Limb (tissue), 2 donors: ENCODE measurements around the gene TSPAN12.
"Not testable (repeated sequence)": the region's sequence is repeated elsewhere in the genome, so short reads cannot be mapped to it uniquely, and the experiment has no call there.

Experiments used
- DNase-seq, 2 donors: peaks; one replicate each; pipeline ENCODE4 v3.0.0-alpha.2; 2016; ENCODE audit errors: extremely low spot score in 2 of 2

Gene TSPAN12, protein sequence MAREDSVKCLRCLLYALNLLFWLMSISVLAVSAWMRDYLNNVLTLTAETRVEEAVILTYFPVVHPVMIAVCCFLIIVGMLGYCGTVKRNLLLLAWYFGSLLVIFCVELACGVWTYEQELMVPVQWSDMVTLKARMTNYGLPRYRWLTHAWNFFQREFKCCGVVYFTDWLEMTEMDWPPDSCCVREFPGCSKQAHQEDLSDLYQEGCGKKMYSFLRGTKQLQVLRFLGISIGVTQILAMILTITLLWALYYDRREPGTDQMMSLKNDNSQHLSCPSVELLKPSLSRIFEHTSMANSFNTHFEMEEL

DNA sequence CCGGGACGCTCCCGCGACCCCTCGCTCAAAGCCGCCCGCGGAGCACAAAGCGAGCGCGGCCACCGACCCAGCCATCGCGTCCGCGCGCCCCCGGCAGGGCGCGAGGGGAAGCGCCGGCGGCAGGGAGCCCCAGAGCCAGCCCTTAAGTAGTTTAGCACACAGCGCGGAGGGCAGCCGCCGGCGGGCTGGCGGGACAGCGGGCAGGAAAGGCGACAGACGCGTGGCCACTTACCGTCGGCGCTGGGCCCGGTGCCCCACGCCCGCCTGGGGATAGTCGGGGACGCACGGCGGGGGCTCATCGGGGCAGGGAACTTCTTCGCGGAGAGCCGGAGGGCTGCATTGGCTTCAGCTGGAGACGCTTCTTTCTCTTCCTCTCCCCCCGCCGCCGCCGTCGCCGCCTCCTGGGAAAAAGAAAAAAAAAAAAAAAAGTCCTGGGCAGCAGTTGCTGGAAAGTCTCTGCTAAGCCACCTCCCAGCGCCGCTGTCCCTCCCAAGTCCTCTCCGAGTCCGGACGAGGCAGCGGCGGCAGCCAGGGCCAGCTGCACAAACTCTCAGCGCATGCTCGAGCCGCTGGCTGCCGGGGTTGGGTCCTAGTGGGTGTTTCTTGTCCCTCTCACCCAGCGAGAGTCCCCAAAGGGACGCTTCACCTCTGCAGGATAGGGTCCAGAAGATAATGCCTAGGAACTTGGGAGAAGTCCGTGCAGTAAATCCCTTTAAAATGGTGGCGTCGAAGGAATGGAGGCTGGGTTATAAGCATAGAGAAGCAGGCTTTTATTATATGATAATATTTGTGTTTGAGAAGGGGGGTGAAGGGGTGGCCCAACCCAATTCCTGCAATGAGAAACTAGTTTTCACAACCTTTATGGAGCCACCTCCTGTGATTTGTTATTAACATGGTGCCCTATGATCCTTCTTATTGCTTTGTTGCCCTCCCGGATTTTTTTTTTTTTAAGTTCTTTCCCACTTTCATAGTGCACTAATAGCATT is at the start of gene TSPAN12:
Gene TSPAN12, minus strand, starts transcription at position 557 of the 986 bp plus-strand sequence. CDS start 1,381 bp downstream, outside the sequence.
- peak; percentile 85 to 90 for DNase-seq

DNA sequence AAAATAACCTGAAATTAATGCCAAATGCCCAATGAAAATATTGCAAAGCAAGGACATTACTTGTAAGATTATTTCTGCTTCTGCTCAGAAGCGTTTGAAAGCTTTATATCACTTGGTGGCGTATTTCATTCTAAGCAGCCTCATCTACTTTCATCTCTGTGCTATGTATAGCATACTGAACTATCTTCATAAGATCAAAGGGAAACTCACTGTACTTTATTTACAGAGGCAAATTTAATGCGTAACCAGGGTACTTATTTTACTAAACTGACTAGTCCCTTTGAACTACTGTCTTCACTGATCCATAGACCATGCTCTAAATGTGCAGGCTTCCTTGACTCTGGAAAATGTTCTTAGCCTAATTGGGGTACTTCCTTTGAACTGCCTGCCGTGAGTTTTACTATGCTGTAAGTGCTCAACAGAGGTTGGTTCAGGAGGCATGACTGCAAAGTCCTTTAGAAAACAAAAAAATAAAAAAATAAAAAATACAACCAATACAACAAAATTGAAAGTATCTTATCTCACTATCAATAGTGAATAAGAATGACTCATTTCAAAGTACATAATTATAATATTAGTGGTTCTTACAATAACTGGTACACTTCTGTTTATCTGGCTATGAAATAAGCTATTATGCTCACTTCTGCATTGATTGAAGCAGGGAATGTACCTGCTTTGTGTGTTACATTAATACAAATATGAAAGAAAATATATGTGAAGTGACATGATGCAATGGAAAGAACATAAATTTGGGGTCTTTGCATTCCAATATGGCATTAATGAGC is 41.0 kb upstream of the TSPAN12 start:
- DNase-seq: no peak

DNA sequence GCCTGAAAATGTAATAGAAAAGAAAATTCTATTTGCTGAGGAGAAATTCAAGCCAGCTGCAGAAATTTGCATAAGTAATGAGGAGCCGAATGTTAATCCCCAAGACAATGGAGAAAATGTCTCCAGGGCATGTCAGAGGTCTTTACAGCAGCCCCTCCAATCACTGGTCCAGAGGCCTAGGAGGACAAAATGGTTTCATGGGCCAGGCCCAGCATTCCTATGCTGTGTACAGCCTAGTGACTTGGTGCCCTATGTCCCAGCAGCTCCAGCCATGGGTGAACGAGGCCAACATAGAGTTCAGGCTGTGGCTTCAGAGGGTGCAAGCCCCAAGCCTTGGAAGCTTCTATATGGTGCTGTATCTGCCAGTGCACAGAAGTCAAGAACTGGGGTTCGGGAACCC is 37.3 kb upstream of the TSPAN12 start:
- DNase-seq: not testable (repeated sequence)

DNA sequence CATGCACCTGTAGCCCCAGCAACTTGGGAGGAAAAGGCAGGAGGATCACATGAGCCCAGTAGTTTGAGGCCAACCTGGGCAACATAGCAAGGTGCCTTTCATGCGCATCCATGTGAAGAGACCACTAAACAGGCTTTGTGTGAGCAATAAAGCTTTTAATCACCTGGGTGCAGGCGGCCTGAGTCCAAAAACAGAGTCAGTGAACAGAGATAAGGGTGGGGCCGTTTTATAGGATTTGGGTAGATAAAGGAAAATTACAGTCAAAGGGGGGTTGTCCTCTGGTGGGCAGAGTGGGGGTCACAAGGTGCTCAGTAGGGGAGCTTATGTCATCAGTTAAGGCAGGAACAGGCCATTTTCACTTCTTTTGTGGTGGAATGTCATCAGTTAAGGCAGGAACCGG is 27.7 kb upstream of the TSPAN12 start:
- DNase-seq: not testable (repeated sequence)

DNA sequence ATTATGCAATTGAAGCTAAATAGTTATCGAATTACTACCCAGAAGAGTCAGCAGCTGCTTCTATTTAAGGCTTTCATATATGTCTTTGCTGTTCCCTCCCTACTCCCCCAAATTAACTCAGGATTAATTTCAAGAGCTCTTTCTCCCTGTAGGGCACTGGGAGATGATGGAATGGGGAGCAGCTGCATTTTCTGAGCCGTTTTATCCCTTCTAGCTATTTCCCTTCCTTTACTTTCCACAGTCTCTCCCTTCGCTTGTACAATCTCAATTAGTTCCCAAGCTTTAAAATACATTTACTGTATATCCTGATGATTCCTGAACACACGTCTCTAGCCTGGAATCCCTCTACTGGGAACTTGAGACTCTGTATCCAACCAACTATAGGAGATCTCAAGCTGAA is 19.8 kb upstream of the TSPAN12 start:
- peak in 1 of 2 donors; percentile 53 for DNase-seq

DNA sequence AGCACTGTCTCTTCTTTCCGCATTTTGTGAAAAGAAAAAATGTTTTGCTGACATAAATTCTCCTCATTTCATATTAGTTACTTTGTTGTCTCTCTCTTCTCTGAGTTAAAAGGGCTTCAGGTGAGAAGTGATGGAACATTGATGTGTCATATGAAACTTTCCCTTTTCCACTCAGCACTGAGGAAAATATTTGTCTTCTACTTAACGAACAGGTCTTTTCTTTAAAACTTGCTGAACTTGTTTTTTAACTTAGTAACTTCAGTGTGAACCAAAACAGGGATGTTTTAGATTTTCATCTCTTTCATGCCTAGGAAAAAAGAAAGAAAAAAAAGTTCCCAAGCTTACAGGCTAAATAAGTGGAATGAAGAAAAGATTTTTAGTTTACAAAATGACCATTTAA is 19.0 kb upstream of the TSPAN12 start:
- no peak for DNase-seq

DNA sequence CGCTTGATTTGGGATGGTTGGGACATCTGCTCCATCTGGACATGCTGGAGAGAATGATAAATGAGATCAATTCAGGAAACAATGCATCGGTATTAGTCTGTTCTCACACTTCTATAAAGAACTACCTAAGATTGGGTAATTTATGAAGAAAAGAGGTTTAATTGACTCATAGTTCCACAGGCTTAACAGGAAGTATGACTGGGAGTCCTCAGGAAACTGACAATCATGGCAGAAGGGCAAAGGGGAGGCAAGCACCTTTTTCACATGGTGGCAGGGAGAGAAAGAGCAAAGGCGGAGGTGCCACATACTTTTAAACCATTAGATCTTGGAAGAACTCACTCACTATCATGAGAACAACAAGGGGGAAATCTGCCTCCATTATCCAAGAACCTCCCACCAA is 16.8 kb upstream of the TSPAN12 start:
- no peak for DNase-seq

DNA sequence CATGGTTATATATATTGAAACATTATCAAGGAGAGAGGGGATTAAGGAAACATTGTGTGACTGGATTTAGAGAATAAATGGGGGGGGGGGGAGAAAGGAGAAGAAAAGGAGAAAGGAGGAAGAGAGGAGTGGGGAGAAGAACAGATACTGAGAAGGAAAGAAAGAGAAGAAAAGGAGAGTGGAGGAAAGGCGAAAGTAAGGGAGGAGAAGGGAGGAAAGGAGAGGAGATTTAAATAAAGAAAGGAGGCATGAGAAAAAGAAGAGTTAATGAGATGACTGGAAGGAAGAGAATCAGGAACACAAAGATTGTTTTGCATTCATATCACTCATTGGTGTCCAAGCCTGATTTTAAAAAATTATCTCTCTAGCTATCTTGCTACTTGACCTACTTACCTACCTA is 16.1 kb upstream of the TSPAN12 start:
- no peak for DNase-seq

DNA sequence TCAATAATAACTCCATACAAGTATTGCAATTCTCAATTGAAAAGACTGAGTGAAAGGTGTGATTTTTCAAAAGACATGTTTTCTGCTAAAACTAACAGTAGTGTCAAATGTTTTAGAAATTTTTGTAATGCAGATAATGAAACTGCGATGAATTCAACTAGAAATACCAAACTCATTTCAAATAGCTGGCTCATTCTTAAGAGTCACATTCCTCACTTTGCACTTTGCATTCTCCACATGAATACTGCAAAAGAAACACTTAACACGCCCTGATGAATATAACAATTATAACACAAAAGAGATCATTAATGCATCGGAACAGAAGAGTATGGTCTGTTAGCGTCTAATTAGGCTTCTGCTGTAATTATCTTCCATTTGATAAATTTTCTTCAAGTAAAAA is 15.5 kb upstream of the TSPAN12 start:
- no peak for DNase-seq

DNA sequence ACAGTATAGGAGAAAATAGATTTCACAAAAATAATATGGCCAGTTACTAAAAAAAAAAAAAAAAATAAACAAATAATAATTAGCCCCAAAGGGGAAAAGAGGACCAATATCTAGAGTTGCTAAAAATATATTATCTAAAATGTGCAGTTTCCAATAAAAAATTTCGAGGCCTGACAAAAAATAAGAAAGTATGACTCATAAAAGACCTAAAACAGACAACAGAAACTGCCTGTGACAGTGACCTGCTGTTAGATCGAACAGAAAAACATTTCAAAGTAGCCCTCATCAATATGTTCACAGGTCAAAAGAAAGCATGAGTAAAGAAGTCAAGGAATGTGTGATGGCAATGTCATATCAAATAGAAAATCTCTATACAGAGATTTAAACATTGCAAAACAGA is 11.8 kb upstream of the TSPAN12 start:
- no peak for DNase-seq

DNA sequence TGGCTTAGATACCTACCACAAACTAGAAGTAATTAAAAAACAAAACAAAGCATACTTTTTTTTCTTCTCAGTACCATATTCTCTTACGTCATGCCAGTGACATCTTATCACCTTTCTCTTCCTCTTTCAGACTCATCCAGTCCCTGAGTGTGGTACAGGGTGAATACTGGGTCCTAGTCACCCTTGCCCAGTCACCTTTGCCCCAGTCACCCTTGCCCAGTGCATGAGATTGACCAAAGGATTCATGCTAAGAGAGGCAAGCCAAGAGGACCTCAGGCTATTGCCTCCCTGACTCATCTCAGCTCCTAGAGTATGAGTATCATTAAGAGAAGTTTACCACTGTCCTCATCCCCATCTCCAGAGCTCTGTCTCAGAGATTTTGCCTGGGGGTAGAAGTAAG is 10.0 kb upstream of the TSPAN12 start:
- no peak for DNase-seq

DNA sequence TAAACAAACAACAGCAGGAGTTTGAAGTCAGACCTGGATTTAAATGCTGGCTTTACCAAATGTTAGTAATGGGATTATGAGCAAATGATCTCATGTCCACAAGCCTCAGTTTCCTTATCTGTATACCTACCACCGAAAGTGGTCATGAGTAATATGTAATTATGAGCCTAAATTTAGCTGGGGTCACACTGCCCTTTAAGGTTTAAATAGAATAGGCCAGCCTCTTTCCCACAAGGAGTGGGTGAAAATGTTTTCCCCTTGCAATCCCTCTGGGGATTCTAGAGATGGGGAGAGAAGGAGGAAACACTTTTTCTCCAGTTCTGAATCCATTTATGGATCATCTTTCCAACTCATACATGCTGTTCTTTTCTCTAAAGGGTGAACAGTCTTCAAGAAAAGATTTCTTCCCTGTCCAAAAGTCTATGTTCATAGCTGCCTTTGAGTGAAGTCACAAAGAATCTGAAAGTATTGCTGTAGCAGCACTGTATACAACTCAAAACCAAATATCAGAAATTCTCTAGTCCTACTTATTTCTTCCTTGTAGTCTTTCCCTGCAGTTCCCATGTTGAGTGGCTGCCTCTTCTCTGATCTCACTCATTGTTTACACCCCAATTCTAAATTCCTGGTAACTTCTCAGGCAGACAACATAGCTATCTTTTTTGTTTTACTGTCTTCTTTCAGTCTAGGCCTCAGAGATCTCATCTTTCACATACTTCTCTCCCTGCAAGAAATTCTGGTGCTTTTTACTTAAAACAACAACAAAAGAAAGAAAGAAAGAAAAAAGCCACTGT is 7.4 kb upstream of the TSPAN12 start:
- no peak for DNase-seq

DNA sequence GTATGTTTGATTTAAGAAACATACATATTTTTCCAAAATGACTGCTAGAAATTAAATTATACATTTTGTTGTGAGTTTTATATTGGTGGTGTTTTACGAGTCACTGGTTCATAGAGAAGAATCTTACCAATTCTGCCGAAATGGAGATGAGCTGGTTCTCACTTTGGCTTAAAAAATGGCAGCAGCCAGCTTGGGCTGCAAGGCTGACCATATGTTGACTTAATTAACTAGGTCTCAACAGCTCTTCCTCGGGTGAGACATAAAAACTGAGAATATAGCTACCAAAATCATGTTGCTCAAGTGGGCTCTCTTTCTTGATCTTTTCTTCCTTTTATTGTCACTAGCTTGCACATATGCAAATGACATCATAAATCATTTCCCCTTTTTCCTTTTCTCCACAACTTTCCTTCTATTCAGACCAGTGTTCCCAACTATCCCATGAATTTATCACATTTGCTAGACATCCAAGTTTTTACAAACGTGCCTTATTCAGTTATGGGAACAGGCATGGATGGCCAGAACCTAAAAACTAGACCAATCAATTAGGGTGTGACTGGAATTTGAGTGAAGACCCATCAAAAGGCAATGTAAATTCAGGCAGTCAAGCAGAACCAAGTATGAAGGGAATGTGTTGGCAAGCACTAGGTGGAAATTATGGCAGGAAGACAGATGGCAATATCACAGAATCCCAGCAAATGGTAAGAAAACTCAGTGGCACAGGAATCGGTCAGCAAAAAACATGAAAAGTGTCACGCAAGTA is 6.4 kb upstream of the TSPAN12 start:
- DNase-seq: peak in 1 of 2 donors; percentile 64

DNA sequence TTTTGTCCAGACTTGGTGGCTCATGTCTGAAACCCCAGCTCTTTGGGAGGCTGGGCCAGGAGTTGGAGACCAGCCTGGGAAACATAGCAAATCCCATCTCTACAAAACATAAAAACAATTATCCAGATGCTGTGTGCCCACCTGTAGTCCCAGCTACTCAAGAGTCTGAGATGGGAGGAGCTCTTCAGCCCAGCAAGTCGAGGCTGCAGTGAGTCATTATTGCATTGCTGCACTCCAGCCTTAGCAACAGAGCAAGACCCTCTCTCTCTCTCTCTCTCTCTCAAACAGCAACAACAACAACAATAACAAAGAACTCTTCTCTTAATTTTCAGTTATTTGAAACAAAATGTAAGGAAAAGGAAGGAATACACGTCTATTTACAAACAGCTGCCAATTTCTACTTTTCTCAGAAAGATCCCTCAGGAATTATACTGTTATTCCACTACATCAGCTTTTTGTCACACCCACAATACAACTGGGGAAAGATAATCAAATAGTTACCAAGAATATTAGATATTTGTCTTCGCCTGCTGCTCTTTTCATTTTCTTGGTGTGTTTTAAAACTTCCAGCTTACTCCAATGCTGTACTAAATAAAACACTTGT is 5.1 kb upstream of the TSPAN12 start:
- DNase-seq: no peak

DNA sequence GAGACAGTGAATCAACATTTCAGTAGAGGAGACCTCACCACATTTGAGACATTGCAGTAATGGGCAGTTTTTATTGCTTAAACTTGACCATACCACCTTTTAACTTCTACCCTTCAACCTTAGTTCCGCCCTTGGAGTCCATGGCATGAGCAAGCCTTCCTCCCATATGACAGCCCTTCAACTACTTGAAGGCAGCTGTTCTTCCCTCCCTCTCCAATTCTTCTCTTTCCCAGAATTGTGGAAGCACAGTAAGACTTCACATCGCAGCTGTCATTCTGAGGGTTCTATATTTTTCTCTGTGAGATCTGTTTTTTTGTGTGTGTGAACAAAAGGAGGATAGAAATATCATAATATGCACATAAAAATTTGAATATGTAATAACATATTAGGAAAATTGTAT is 2.2 kb upstream of the TSPAN12 start:
- peak in 1 of 2 donors; percentile 43 for DNase-seq

DNA sequence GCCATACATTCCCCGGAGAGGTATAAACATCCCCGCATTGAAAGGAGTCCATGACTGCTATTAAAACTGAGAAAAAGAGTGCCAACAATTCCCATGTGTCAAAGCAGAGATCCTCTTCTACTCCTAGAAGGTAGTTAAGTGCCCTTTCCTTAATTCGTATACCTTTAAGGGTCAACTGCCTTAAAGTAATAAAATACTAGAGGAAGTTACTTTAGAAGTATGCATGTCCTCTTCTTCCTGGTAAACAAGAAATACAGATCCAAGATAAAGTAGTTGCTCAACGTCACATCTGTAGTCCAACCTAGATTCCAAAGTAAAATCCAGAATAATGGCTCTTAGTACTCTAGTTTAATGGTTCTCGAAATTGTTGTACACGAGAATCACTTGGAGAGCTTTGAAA is 1.5 kb upstream of the TSPAN12 start:
- DNase-seq: no peak

DNA sequence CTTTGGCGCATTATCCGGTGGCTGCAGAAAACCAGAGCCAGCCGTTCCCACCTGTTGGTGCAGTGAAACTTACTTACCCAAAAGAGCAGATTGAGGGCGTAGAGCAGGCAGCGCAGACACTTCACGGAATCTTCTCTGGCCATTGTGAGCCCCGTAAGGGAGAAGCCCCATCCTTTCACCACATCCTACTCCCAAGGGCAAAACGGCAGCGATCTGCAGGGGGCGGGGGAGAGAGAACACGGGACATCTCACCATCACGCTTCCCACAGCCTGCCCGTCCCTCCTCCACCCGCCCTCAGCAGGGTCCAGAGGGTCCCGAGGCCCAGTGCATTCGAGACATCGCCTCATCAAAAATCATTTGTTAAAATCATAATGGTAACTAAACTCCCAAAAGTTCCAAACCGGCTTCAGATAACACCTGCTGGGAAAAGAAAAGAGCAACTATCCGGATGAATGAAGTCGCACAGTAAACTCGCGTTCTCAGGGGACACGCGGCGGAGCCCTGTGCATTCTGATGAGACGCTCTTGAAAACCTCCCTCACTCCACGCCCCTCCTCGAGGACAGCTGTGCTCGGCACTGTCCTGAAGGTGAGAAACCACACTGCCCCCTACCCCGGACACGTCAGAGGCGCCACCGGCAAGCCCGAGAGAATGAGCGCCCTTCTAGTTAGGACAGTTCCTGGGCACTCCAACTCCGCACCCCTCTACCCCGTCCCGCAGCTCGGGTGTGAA is 1.2 kb downstream of the TSPAN12 start:
- DNase-seq: peak; percentile 43 to 75

DNA sequence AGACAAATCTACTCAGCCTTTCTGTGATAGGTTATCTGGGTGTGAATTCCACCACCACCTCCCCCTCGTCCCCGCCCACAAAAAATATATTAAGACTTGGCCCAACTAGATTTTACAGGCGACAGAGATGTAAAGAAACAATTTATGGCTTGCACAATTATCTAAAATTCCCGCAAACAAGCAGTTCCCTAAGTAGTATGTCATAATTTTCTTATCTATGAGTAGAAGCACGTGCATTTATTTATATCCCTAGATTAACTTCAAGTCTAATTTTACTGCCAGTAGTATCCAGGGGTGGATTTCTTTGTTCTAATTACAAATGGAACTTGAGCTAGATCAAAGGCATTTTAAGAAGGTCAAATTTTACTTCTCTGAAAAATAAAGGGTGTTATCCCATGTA is 1.7 kb downstream of the TSPAN12 start:
- DNase-seq: no peak

DNA sequence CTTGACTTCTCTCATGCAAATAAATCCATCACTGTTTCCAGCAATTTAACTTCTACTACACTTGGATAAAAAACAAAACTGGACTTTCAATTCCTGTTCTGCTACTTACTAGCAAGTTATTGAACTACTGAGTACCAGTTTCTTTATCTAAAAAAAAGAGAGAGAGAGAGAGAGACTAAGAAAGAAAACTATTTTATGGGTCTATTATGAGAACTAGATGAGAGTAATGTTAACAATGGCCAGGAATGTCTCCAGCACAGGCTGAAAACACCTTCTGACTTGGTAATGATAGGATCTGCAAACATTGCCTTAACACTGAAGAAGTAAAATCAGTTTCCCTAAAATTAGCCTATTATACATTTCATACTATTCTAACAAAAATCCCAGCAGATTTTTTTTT is 5.2 kb downstream of the TSPAN12 start:
- no peak for DNase-seq
